Spinal cord (tissue), 10 donors: Measurements from ENCODE around the gene ABI1. TPM values are rescaled to one million over a fixed set of nuclear protein-coding genes. Genes with fewer than 3 reads are reported as not detected.
"Not testable (repeated sequence)": the region's sequence is repeated elsewhere in the genome, so short reads cannot be mapped to it uniquely, and the experiment has no call there.

Source experiments
- DNase-seq, 6 donors: peaks; one replicate each; pipeline versions ENCODE4 v3.0.0 to v3.0.0-alpha.2; 2013 to 2015; ENCODE audit warnings: low spot score in 6 of 6, low read depth in 4 of 6
- H3K27ac ChIP-seq: one replicate; pipeline ENCODE4 v1.5.1; 2013; ENCODE audit warnings: low read depth, low read length, control low read depth
- H3K27me3 ChIP-seq: one replicate; pipeline ENCODE4 v1.6.1; 2013; ENCODE audit warnings: low read length; ENCODE audit not compliant: control insufficient read depth, insufficient read depth
- H3K36me3 ChIP-seq: one replicate; pipeline ENCODE4 v1.6.1; 2013; ENCODE audit warnings: low read length; ENCODE audit not compliant: control insufficient read depth, insufficient read depth
- H3K4me1 ChIP-seq: one replicate; pipeline ENCODE4 v1.6.1; 2013; ENCODE audit warnings: low read length; ENCODE audit not compliant: control insufficient read depth, insufficient read depth
- H3K4me3 ChIP-seq: one replicate; pipeline ENCODE4 v1.5.1; 2013; ENCODE audit warnings: low read depth, low read length, control low read depth
- H3K9me3 ChIP-seq: one replicate; pipeline ENCODE4 v1.6.1; 2013; ENCODE audit warnings: low read length; ENCODE audit not compliant: control insufficient read depth, insufficient read depth
- WGBS: methylation state at CpG from one replicate; pipeline ENCODE4 v1.1.5; 2013; ENCODE audit warnings: missing lambda C conversion rate; ENCODE audit not compliant: insufficient coverage; 5-methylcytosine and 5-hydroxymethylcytosine counted together
- polyA plus RNA-seq, 2 donors: library from polyadenylated mRNA; unstranded; fragments of 120-200 nt; gene quantifications; one replicate each; pipeline ENCODE4 v1.2.1, GENCODE V29; 2013; ENCODE audit not compliant: insufficient read length in 2 of 2
- total RNA-seq, 2 donors: library from RNA; depleted of rRNA in 1 of 2; stranded (reverse); fragments of 120-200 nt in 1 of 2; fragments of >200 nt in 1 of 2; gene quantifications; one replicate each; pipeline versions ENCODE4 v1.2.3 to v1.2.4, GENCODE V29; 2013 to 2014
- donor health status: healthy.

ABI1 gene
- total and polyA plus RNA-seq, 4 donors: 60.3 to 87.0 (median 76.2) TPM

DNA sequence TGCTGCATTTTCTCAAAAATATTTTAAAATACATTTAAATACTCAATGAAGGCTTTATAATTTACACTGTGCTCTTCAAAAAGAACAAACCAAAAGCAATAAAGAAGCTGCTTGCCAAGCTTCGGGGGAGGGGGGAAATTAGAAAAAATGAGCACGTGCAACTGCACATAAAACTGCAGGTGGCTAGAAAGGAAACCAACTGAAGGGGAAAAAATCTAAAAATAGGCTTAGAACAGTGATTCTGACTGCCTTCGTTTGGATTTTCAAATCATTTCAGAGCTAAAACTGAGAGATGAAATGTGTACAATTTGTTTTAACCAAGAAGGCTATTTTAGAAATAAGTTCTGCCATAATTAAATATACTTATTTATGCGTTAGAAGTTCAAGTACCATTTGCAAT, 61.4 kb downstream of the ABI1 start:
- H3K9me3 ChIP-seq: no peaks in the 10 kb centered on the region
- no peak overlapping the region for H3K27ac ChIP-seq
- WGBS: 10% methylated on average over 2 of the region's 4 CpGs
- peaks cover 9% of the 10 kb centered on the region for H3K4me1 ChIP-seq
- DNase-seq: peak in 3 of 6 donors; percentile 19 to 69 (median 68)
- H3K27me3 ChIP-seq: no peaks in the 10 kb centered on the region
- no peak overlapping the region for H3K4me3 ChIP-seq
- H3K36me3 ChIP-seq: no peaks in the 10 kb centered on the region

DNA sequence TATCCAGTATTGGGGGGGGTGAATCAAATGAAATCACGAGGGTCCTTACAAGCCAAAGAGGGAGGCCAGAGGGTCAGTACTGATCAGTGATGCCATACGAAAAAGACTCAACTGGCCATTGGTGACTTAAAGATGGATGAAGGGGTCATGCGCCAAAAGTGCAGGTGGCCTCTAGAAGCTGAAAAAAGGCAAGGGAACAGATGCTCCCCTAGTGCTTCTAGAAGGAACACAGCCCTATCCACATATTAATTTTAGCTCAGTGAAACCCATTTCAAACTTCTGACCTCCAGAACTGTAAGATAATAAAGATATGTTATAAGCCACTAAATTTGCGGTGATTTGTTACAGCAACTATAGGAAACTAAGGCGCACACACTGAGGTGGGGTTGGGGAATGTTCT, 62.5 kb downstream of the ABI1 start:
- H3K27ac ChIP-seq: no peak overlapping the region
- no peak overlapping the region for H3K4me3 ChIP-seq
- H3K27me3 ChIP-seq: no peaks in the 10 kb centered on the region
- WGBS: 71% methylated on average over 2 of the region's 5 CpGs
- H3K36me3 ChIP-seq: no peaks in the 10 kb centered on the region
- H3K4me1 ChIP-seq: peaks cover 9% of the 10 kb centered on the region
- no peak for DNase-seq
- no peaks in the 10 kb centered on the region for H3K9me3 ChIP-seq

DNA sequence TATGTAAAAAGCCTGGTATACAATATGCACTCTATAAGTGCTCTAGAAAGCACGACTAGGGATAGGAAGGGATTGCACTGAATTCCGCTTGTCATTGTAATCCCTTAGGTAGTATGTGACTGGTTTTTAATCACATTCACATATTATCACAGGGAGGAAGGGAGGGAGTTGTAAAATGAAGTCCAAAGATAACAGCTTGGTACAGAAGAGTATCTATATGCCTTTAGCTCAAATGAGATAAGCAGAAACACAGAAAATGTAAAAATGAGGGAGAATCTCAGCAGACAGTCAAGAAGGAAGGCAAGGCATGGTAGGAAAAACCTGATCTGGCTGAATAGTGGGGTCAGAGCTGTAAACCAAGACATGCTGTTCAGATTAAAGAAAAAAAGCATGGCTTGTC, 63.4 kb downstream of the ABI1 start:
- H3K4me3 ChIP-seq: no peak overlapping the region
- no peak for DNase-seq
- no CpG with 5 or more reads among the region's 2 CpGs for WGBS
- H3K27ac ChIP-seq: no peak overlapping the region
- H3K4me1 ChIP-seq: peaks cover 9% of the 10 kb centered on the region
- H3K9me3 ChIP-seq: no peaks in the 10 kb centered on the region
- no peaks in the 10 kb centered on the region for H3K27me3 ChIP-seq
- H3K36me3 ChIP-seq: no peaks in the 10 kb centered on the region

DNA sequence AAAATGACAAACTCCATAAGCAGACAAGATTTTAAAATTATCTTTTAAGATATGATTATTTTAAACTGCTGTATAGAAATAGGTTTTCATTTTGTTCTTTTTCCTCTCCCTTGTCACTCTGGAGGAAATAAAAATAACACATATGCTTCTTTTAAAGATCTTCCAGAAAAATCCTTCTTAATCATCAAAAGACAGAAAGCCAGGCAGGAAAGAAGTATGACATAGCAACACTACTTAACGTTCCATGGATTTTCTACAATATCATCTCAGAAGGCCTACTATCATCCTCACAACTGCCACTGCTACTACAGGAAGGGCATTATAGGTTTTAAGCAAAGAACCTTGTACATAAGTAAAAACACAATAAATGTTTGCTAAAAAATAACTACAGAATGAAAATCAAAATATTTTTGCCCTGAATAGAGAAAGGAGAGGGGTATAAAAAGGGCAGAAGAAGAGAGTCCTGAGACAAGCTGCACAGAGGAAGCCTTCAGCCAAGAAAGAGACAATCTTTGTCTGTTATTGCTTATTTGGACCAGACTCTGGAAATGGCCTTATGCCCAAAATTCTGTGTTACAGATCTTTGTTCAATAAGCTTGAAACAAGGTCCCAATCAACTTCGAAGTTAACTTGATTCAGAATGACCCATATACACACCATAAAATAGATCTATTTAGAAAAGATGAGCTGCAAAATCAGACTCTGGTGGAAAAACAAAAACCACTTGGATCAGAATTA, 67.8 kb downstream of the ABI1 start:
- Histone ChIP-seq H3K27ac (peak overlapping the region; percentile 67), H3K4me3 (no peak overlapping the region), H3K36me3 (no peaks in the 10 kb centered on the region), H3K27me3 (no peaks in the 10 kb centered on the region), H3K9me3 (no peaks in the 10 kb centered on the region), H3K4me1 (no peaks in the 10 kb centered on the region)
- DNase-seq: peak in 3 of 6 donors; percentile 30 to 71 (median 31)
- WGBS: no CpG with 5 or more reads among the region's 2 CpGs

DNA sequence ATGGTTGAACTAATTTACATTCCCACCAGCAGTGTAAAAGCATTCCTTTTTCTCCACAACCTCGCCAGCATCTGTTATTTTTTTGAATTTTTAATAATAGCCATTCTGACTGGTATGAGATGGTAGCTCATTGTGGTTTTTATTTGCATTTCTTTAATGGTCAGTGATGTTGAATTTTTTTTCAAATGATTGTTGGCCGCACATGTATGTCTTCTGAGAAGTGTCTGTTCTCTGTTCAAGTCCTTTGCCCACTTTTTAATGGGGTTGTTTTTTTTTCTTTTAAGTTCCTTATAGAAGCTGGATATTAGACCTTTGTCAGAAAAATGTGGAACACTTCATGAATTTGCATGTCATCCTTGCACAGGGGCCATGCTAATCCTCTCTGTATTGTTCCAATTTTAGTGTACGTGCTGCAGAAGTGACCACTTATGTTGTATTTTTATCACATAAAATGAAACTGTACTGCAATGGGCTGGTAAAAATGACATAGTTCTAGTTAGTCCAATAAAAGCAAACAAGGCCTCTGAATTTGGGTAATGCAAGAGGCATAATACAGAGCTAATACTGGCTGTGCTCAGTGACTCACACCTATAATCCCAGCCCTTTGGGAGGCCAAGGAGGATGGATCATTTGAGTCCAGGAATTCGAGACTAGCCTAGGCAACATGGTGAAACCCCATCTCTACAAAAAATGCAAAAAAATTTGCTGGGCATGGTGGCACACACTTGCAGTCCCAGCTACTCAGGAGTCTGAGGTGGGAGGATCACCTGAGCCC, 70.3 kb downstream of the ABI1 start:
- H3K4me1 ChIP-seq: no peaks in the 10 kb centered on the region
- no peaks in the 10 kb centered on the region for H3K27me3 ChIP-seq
- no peak overlapping the region for H3K4me3 ChIP-seq
- DNase-seq: no peak
- no CpG with 5 or more reads among the region's 4 CpGs for WGBS
- H3K9me3 ChIP-seq: no peaks in the 10 kb centered on the region
- H3K36me3 ChIP-seq: no peaks in the 10 kb centered on the region
- H3K27ac ChIP-seq: no peak overlapping the region

DNA sequence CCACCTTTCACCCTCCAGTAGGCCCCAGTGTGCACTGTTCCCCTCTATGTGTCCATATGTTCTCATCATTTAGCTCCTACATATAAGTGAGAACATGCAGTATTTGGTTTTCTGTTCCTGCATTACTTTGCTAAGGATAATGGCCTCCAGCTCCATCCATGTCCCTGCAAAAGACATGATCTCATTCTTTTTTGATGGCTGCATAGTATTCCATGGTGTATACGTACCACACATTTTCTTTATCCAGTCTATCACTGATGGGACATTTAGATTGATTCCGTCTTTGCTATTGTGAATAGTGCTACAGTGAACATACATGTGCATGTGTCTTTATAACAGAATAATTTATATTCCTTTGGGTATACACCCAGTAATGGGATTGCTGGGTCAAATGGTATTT, 71.0 kb downstream of the ABI1 start:
- not testable (repeated sequence) for H3K4me1 ChIP-seq, H3K4me3 ChIP-seq, H3K36me3 ChIP-seq, DNase-seq, H3K27me3 ChIP-seq, H3K9me3 ChIP-seq, H3K27ac ChIP-seq
- no CpG with 5 or more reads among the region's 2 CpGs for WGBS

DNA sequence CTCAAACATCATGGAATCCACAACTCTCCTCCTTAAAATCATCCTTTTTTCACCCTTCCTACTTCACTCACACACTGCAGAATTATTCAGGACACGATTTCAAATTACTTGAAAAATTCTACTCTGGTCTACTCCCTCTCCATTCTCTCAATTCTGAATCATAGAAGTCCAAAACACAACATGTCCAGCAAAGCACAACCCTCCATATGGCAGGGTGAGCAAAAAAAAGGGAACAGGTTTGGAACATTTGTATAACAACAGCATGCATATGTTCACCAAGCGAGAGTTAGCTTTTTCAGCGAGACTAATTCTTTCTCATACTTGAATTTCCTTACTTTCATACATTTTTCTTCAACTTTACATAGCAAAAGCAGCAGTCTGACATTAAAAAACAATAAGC, 73.4 kb downstream of the ABI1 start:
- WGBS: no CpG with 5 or more reads among the region's 3 CpGs
- H3K27me3 ChIP-seq: no peaks in the 10 kb centered on the region
- H3K9me3 ChIP-seq: no peaks in the 10 kb centered on the region
- no peaks in the 10 kb centered on the region for H3K36me3 ChIP-seq
- no peaks in the 10 kb centered on the region for H3K4me1 ChIP-seq
- H3K27ac ChIP-seq: no peak overlapping the region
- DNase-seq: no peak
- no peak overlapping the region for H3K4me3 ChIP-seq

DNA sequence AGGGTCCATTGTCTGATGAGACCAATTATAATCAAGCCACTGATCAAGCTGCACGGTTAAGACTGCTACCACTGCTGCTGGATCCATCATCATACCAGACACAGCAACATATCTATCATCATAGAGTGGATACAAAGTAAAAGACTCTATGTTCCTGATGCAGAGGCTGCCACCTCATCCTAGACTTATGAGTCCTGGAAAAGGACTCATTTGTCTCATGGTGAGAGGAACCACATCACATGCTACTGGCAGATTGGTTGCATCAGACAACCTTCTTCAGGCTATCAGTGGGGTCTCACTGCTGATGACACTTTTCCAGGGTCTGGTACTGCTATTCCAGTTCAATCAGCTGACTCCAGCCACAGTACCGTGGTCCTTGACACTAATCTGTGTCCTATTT, 79.0 kb downstream of the ABI1 start:
- H3K27ac ChIP-seq: no peak overlapping the region
- H3K9me3 ChIP-seq: no peaks in the 10 kb centered on the region
- 100% methylated on average over 1 of the region's 2 CpGs for WGBS
- no peak for DNase-seq
- H3K36me3 ChIP-seq: no peaks in the 10 kb centered on the region
- no peaks in the 10 kb centered on the region for H3K27me3 ChIP-seq
- no peaks in the 10 kb centered on the region for H3K4me1 ChIP-seq
- H3K4me3 ChIP-seq: no peak overlapping the region

DNA sequence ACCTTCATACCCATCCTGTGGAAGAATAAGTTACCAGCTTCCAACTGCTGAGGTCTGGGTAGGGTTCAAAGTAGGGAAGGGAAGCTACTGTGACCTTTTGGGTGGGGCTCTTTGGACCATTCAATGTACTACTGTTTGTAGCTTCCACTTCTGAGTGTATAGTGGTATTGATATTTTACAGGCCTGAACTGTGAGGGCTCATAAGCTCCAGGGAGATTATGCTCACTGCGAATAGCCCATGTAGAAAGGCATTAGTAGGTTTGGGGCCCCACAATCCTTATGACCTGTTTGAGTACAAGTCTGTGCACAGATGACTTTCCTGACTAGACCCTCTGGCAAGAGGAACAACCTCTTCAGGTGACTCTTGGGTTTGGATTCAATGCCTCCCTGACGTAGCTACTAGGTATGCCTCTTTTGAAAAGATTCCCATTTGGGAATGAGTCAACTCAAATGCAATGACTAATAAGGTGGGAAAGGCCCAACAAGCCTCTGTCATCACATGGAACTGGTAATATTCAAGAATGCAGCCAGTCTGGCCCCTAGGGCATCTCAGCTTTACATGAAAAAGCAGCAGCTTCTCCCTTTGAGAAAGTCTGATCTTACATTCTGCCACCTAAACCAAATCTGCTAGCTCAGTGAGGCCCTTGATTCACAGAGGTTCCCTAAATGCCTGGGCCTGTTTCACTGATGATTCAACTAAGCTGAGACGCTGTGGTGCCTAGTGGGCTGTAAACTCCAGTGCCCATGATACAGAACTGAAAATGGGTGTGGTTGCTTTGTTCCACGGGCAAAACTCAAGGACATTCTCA, 79.8 kb downstream of the ABI1 start:
- H3K9me3 ChIP-seq: no peaks in the 10 kb centered on the region
- DNase-seq: no peak
- 95% methylated on average over 3 of the region's 4 CpGs for WGBS
- H3K4me1 ChIP-seq: no peaks in the 10 kb centered on the region
- H3K4me3 ChIP-seq: no peak overlapping the region
- H3K27me3 ChIP-seq: no peaks in the 10 kb centered on the region
- H3K27ac ChIP-seq: no peak overlapping the region
- no peaks in the 10 kb centered on the region for H3K36me3 ChIP-seq
